Measurements from ENCODE around the gene SS18L1. TPM values are rescaled to one million over a fixed set of nuclear protein-coding genes. Genes with fewer than 3 reads are reported as not detected.

SS18L1 gene
- total RNA-seq, 6 experiments from 2014 or later = 14.1 to 26.5 (median 23.7) TPM

DNA sequence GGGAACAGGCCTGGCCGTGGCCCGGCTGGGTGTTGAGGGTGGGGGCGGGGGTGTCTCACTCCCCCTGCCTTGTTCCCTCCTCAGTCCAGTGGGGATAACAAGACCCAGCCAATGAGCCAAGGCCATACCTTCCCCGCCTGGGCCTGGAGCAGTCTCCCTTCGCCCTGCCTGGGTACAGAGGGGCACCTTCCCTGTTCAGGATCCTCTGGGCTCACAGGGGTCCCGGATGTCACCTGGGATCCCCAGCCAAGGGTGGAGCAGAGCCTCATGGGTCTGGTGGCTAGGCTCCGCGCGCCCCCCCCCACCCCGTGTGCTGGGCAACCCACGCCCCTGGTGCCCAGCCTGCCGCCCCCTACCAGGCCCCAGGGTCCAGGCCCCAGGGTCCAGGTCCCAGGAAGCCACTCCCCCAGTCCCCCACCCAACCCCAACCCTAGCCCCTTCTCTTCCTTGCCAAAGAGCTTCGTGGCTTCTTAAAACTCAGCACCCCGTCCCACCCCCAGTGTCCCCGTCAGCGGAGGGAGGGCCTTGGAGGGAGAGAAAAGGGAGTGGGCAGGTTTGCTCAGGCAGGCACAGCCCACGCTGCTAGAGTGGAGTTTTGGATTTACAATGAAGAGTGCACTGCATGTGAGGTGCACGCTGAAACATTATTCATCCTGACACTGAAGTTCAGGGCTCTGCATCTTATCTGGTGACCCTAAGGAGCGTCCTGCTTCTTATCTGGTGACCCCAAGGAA is 64.7 kb downstream of the SS18L1 start:
- no peak overlapping the region for H3K4me3 ChIP-seq
- no peaks in the 10 kb centered on the region for H3K4me1 ChIP-seq
- H3K36me3 ChIP-seq = peaks cover 0 to 2% (median 0%) of the 10 kb centered on the region in 4 donors
- no peak for ATAC-seq
- no peak overlapping the region for H3K27ac ChIP-seq
- WGBS (ENCODE audit: insufficient coverage, low coverage, low lambda C conversion rate, missing lambda C conversion rate) = 71% methylated on average over 5 of the region's 19 CpGs
- no peak for TF ChIP-seq POLR2A (IDR thresholded peaks at IDR 0.05)
- TF ChIP-seq, protein P1, sequence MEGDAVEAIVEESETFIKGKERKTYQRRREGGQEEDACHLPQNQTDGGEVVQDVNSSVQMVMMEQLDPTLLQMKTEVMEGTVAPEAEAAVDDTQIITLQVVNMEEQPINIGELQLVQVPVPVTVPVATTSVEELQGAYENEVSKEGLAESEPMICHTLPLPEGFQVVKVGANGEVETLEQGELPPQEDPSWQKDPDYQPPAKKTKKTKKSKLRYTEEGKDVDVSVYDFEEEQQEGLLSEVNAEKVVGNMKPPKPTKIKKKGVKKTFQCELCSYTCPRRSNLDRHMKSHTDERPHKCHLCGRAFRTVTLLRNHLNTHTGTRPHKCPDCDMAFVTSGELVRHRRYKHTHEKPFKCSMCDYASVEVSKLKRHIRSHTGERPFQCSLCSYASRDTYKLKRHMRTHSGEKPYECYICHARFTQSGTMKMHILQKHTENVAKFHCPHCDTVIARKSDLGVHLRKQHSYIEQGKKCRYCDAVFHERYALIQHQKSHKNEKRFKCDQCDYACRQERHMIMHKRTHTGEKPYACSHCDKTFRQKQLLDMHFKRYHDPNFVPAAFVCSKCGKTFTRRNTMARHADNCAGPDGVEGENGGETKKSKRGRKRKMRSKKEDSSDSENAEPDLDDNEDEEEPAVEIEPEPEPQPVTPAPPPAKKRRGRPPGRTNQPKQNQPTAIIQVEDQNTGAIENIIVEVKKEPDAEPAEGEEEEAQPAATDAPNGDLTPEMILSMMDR (IDR thresholded peaks at IDR 0.05) = no peak
- intact Hi-C loops (cut with DNase I) = no loop called here
- no peaks in the 10 kb centered on the region for H3K9me3 ChIP-seq
- peak in 1 of 3 donors; percentile 34 for DNase-seq
- no peaks in the 10 kb centered on the region for H3K27me3 ChIP-seq

DNA sequence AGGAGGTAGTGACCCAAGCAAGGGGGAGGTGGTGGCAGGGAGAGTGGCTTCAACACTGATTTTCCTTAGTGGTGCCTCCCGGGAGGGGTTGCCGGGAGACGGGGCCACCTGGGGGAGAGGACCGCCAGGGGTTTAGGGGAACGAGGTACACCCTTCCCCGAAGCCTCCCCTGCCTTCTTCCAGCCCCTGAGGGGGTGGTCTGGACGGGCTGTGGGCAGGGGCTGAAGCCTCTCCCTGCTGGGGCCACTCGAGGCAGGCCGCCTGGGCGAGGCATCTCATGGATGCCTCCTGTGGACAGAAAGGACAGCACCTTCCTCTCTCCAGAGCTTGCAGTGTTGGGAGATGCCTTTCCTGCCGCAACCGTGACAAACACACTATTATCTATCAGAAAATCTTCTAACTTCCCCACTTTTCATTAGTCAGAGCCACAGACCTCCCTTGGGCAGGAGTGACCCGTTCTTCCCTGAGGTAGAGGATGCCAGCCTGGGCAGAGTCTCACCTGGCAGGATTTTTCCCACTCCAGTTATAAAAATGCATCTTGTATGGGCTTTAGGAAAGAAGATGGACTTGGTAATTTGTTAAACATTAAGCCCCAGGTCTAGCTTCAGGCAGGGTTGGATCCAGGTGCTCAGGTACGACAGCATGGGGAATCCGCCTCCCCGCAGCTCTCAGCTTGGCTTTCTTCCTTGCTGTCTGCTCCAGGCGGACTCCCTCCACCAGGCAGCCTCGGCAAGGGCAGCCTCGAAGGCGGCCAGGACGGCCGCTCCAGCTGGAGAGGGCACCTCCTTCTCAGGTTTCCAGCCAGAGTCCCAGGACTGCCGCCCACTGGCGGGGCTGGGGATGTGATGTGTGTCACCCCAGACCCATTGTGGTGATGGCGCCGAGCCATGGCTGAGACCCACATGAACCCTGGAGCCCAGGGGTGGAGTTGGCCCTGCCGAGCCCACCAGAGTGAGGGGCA is 65.5 kb downstream of the SS18L1 start:
- ATAC-seq (peak in 1 of 4 donors; percentile 32), DNase-seq (peak in 1 of 3 donors; percentile 57)
- Histone ChIP-seq H3K4me1 (no peaks in the 10 kb centered on the region), H3K27ac (no peak overlapping the region), H3K27me3 (no peaks in the 10 kb centered on the region), H3K36me3 (no peaks in the 10 kb centered on the region), H3K4me3 (no peak overlapping the region), H3K9me3 (no peaks in the 10 kb centered on the region)
- intact Hi-C loops (cut with DNase I) = no loop called here
- no peak for TF ChIP-seq POLR2A (IDR thresholded peaks at IDR 0.05)
- TF ChIP-seq, protein P1 (IDR thresholded peaks at IDR 0.05) = no peak
- WGBS (ENCODE audit: insufficient coverage, low coverage, low lambda C conversion rate, missing lambda C conversion rate) = 24% methylated on average over 8 of the region's 27 CpGs

DNA sequence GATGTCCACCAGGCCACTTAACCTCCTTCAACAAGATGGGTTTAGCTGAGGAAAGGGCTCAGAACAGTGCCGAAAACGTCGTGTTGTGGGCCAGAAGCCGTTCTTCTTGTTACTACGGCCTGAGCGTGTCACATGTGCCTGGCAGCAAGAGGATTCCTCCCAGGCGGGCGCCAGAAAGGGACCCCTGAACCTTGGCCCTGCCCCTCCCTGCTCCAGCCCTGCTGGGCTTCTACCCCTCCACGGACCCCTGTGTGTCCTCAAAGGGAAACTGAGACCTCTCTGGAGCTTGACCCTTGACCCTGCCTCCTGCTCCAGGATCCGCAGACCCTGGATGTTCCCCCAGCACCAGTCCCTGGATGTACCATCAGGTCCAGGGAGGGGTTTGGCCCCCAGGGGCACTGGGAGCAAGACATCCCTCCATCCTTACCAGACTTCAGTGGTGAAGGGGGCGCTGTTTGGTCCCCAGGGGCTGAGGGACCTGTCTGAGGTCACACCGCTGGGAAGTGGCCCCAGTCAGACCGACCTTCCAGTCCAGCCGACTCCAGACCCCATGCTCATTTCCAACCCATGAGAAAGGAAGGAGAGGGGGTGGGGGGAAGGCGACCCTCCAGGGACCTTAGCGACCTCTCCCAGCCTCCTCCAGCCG is 66.4 kb downstream of the SS18L1 start:
- DNase-seq (peak in 1 of 3 donors; percentile 37), ATAC-seq (no peak)
- H3K4me3 ChIP-seq = no peak overlapping the region
- H3K27me3 ChIP-seq = no peaks in the 10 kb centered on the region
- WGBS (ENCODE audit: insufficient coverage, low coverage, low lambda C conversion rate, missing lambda C conversion rate) = no CpG with 5 or more reads among the region's 17 CpGs
- TF ChIP-seq, protein P1 (IDR thresholded peaks at IDR 0.05) = no peak
- no peak for TF ChIP-seq POLR2A (IDR thresholded peaks at IDR 0.05)
- intact Hi-C loops (cut with DNase I) = no loop called here
- H3K27ac ChIP-seq = no peak overlapping the region
- H3K4me1 ChIP-seq = no peaks in the 10 kb centered on the region
- H3K9me3 ChIP-seq = no peaks in the 10 kb centered on the region
- no peaks in the 10 kb centered on the region for H3K36me3 ChIP-seq

DNA sequence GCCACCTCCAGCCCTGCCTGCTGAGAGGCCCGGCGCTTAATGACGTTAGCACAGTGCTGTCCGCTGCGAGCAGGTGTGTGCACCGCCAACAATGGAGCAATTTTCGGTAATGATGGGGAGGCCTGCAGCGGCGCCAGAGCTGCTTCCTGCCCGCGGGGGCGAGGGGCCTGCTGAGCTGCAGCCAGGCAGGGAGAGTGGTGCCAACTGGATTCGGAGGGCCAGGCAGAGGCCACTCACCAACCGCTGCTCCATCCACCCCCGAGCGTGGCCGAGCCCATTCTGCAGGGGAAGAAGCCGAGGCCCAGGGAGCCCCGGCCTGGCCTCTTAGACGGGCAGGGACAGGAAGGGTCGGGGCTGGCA is 66.9 kb downstream of the SS18L1 start:
- Histone ChIP-seq H3K27me3 (no peaks in the 10 kb centered on the region), H3K4me3 (no peak overlapping the region), H3K4me1 (no peaks in the 10 kb centered on the region), H3K36me3 (no peaks in the 10 kb centered on the region), H3K27ac (no peak overlapping the region), H3K9me3 (no peaks in the 10 kb centered on the region)
- TF ChIP-seq POLR2A (IDR thresholded peaks at IDR 0.05) = no peak
- TF ChIP-seq, protein P1 (IDR thresholded peaks at IDR 0.05) = no peak
- DNase-seq = peak in 1 of 3 donors; percentile 43
- 17% methylated on average over 2 of the region's 21 CpGs for WGBS (ENCODE audit: insufficient coverage, low coverage, low lambda C conversion rate, missing lambda C conversion rate)
- intact Hi-C loops (cut with DNase I) = no loop called here
- ATAC-seq = no peak

Measured in right lobe of liver (tissue), 6 donors.